OCI-LY1 (cell line): ENCODE measurements around the gene TNS4.

Experiments
- CTCF ChIP-seq: fragments of 200-600 bp; sonication (generic), shearing (Covaris generic); IDR thresholded peaks from 2 replicates; pipeline ENCODE4 v1.5.1; 2017; ENCODE audit warnings: mild to moderate bottlenecking, antibody characterized with exemption, low read length, moderate library complexity, mixed read lengths
- EZH2 ChIP-seq: fragments of 200-600 bp; sonication (generic), shearing (Covaris generic); IDR thresholded peaks from 2 replicates; pipeline ENCODE4 v1.8.0; 2017; ENCODE audit warnings: borderline replicate concordance, mixed run types, mild to moderate bottlenecking, antibody characterized with exemption, low read length, moderate library complexity, mixed read lengths

GRCh38 chr17:40542558-40543411, 41.4 kb upstream of the TNS4 start:
- TF ChIP-seq EZH2, result no peak
- TF ChIP-seq CTCF, result no peak
